Left lung (tissue), 10 donors: Measurements from ENCODE around the gene NOG. TPM values are rescaled to one million over a fixed set of nuclear protein-coding genes. Genes with fewer than 3 reads are reported as not detected.

Experiments
- ATAC-seq: fragments of 200-7000 bp; cut with Tn5 transposase; one replicate; pipeline ENCODE4 v1.9.1; 2020; ENCODE audit warnings: moderate library complexity
- DNase-seq, 4 donors: peaks; one replicate each; pipeline ENCODE4 v3.0.0-alpha.2; 2013 to 2020
- H3K27ac ChIP-seq, 2 donors: fragments of 200-600 bp; sonication (generic) in 1 of 2; one replicate each; pipeline versions ENCODE4 v1.5.0 to v1.8.0; 2020 to 2021
- H3K27me3 ChIP-seq, 2 donors: fragments of 200-600 bp; sonication (generic) in 1 of 2; one replicate each; pipeline versions ENCODE4 v1.5.0 to v1.8.0; 2020 to 2021
- H3K36me3 ChIP-seq, 2 donors: fragments of 200-600 bp; sonication (generic) in 1 of 2; one replicate each; pipeline versions ENCODE4 v1.5.0 to v1.8.0; 2020 to 2021
- H3K4me1 ChIP-seq, 2 donors: fragments of 200-600 bp; one replicate each; pipeline ENCODE4 v1.8.0; 2021
- H3K4me3 ChIP-seq, 2 donors: fragments of 200-600 bp; sonication (generic) in 1 of 2; one replicate each; pipeline versions ENCODE4 v1.5.0 to v1.8.0; 2020 to 2021; ENCODE audit warnings: mild to moderate bottlenecking in 1 of 2
- H3K9me3 ChIP-seq, 2 donors: fragments of 200-600 bp; sonication (generic) in 1 of 2; one replicate each; pipeline versions ENCODE4 v1.5.0 to v1.8.0; 2020 to 2021
- CTCF ChIP-seq, 2 donors: fragments of 200-600 bp; sonication (generic) in 1 of 2; IDR thresholded peaks; one replicate each; pipeline versions ENCODE4 v1.5.0 to v1.8.0; 2021; ENCODE audit warnings: antibody characterized with exemption in 2 of 2
- intact Hi-C, 2 donors: fragments of 100-400 bp; cut with DNase I; formaldehyde crosslinking; loops; one replicate each; pipeline versions ENCODE4 v1.11.2 to v1.14.2; 2022
- polyA plus RNA-seq, 6 donors: library from polyadenylated mRNA; unstranded; fragments of 120-200 nt; gene quantifications; one replicate each; pipeline ENCODE4 v1.2.1, GENCODE V29; 2013; ENCODE audit not compliant: insufficient read length in 6 of 6
- total RNA-seq, 2 donors: library from RNA; stranded (reverse); fragmentation: NEBNext Ultra II Directional; extraction: Animal tissue kit (Norgen Biotek cat#: 25700); gene quantifications; one replicate each; pipeline ENCODE4 v1.2.1, GENCODE V29; 2021
- donor health status: DM: no; HTN: yes; CAD: no.
- donor health status: DM: no; HTN: no; CAD: no.

The NOG gene
- total and polyA plus RNA-seq, 8 donors, result 0.55 to 2.2 (median 1.2) TPM

- Histone ChIP-seq H3K36me3 (no peaks in the 10 kb centered on the region), H3K4me1 (no peaks in the 10 kb centered on the region), H3K4me3 (no peak overlapping the region), H3K27ac (no peak overlapping the region), H3K9me3 (peaks cover 0 to 9% of the 10 kb centered on the region in 2 donors), H3K27me3 (no peaks in the 10 kb centered on the region)
- DNase-seq, result no peak
- no peak for TF ChIP-seq CTCF (IDR thresholded peaks at IDR 0.05)
- no peak for ATAC-seq
- intact Hi-C loops, result no loop called here
Observed at GRCh38 chr17:56549501-56549900, 44.0 kb upstream of the NOG start.

GRCh38 chr17:56557682-56558081 lies 35.8 kb upstream of the NOG start:
- H3K9me3 ChIP-seq, result no peaks in the 10 kb centered on the region
- no peak overlapping the region for H3K4me3 ChIP-seq
- no peaks in the 10 kb centered on the region for H3K27me3 ChIP-seq
- H3K36me3 ChIP-seq, result no peaks in the 10 kb centered on the region
- DNase-seq, result no peak
- no peak for ATAC-seq
- H3K27ac ChIP-seq, result no peak overlapping the region
- intact Hi-C loops, result no loop called here
- H3K4me1 ChIP-seq, result no peaks in the 10 kb centered on the region
- TF ChIP-seq CTCF (IDR thresholded peaks at IDR 0.05), result no peak

GRCh38 chr17:56558088-56558487 lies 35.4 kb upstream of the NOG start:
- Histone ChIP-seq H3K27me3 (no peaks in the 10 kb centered on the region), H3K9me3 (no peaks in the 10 kb centered on the region), H3K4me1 (no peaks in the 10 kb centered on the region), H3K36me3 (no peaks in the 10 kb centered on the region), H3K4me3 (no peak overlapping the region), H3K27ac (no peak overlapping the region)
- intact Hi-C loops, result no loop called here
- ATAC-seq, result no peak
- no peak for TF ChIP-seq CTCF (IDR thresholded peaks at IDR 0.05)
- no peak for DNase-seq

- ATAC-seq (no peak), DNase-seq (no peak)
- H3K27ac ChIP-seq, result no peak overlapping the region
- H3K4me3 ChIP-seq, result no peak overlapping the region
- no peak for TF ChIP-seq CTCF (IDR thresholded peaks at IDR 0.05)
- H3K36me3 ChIP-seq, result no peaks in the 10 kb centered on the region
- intact Hi-C loops, result no loop called here
- no peaks in the 10 kb centered on the region for H3K27me3 ChIP-seq
- H3K4me1 ChIP-seq, result no peaks in the 10 kb centered on the region
- H3K9me3 ChIP-seq, result no peaks in the 10 kb centered on the region
Observed at GRCh38 chr17:56570199-56570598, 23.3 kb upstream of the NOG start.

GRCh38 chr17:56571456-56571855 lies 22.0 kb upstream of the NOG start:
- ATAC-seq (no peak), DNase-seq (no peak)
- Histone ChIP-seq H3K4me3 (no peak overlapping the region), H3K36me3 (no peaks in the 10 kb centered on the region), H3K4me1 (no peaks in the 10 kb centered on the region), H3K27me3 (no peaks in the 10 kb centered on the region), H3K9me3 (no peaks in the 10 kb centered on the region), H3K27ac (no peak overlapping the region)
- TF ChIP-seq CTCF (IDR thresholded peaks at IDR 0.05), result no peak
- intact Hi-C loops, result no loop called here
